NCI-H2196 treated with DMSO at 0.1 percent for 48 hours (cell line): ENCODE results near the gene SST.
A peak's percentile ranks its signal among the peaks of the same experiment; 100 is the strongest.
"Not testable (repeated sequence)": the region's sequence is repeated elsewhere in the genome, so short reads cannot be mapped to it uniquely, and the experiment has no call there.

Experiments
- DNase-seq: peaks from one replicate; lab custom pipeline; 2025; ENCODE audit not compliant: unreplicated experiment; lab: John Stamatoyannopoulos, UW

The SST gene

DNA sequence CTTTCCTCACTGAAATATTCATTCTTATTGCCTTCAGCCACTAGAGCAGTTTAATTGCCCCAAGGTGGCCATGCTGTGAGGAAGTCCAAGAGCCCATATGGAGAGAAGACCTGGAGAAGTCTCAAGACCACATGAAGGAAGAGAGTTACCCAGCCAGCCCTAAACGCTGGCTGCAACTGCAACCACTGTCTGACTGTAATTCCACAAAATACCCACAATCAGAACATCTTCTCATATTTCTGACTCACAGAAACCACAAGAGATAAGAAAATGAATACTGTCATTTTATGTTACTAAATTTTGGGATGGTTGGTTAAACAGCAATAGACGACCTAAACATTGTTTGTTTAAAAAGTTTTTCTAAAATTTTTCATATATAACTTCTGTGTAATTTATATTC lies 14.7 kb upstream of the SST start:
- no peak for DNase-seq

- DNase-seq, result no peak
These were observed 14.2 kb upstream of the SST start for GRCh38 chr3:187684444-187684843.

GRCh38 chr3:187681756-187682155 lies 11.6 kb upstream of the SST start:
- not testable (repeated sequence) for DNase-seq

DNA sequence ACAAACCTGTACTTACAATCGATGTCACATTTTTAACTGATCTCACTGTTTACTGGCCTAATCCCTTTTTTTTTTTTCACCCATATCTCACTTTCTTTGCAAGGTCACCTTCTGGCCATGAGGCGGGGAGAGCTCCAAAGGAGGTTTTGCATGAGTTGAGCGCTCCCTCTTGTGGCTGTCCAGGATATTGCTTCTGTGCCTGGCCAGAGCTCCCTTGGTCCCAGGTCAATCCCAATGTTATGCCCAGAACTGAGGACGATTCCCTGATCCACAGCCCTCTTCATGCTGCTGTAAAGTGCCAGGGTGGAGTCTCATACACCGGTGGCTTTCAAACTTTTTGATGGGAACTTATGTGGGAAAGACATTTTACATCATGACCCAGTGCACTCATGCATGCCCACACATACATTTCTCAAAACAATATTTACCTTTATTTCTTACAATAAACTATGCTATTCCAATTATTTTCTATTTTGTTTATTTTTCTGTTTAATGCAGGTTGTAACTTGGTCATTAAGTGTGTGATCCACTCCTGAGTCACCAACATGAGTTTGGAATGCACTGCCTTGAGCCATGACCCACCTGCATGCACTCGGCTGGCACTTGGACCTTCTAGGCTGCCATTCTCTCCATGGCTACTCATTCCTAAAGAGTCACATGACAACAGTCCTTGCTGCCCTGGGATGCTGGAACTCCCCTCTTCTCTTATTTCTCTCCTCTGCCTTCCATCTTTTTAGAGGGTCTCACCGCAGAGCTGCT lies 9.6 kb upstream of the SST start:
- peak; percentile 81 for DNase-seq

DNA sequence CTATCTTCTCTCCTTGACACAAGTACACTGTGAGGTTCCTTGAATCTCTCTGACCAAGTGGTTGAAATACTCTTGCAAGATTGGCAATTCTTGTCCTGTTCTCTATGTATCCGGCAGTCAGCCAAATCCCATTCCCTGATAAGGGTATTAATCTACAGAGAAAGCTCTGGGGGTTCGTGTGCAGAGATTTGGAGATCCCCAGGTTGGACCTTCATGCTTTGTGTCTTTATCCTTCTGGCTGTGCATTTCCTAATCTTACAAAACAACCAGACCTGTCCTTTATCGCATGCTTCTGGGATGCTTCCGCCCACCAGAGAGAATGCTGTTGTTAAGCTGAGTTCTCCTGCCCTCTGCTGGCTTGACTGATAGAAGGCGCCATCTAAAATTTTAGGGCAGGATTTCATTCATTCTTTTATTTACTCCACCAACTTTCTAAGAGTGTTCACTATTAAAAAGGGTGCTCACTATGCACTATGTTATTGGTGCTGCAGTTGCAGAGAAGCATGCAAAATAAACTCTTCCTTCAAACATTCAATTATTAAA lies 8.6 kb upstream of the SST start:
- peak; percentile 62 for DNase-seq

- no peak for DNase-seq
These were observed 7.4 kb upstream of the SST start for GRCh38 chr3:187677604-187678003.

GRCh38 chr3:187673012-187673411 lies 2.8 kb upstream of the SST start:
- no peak for DNase-seq

- DNase-seq, result no peak
These were observed 2.7 kb downstream of the SST start for GRCh38 chr3:187667526-187667925.

- DNase-seq, result no peak
These were observed 4.3 kb downstream of the SST start for GRCh38 chr3:187665764-187666402.

GRCh38 chr3:187665010-187665409 lies 5.2 kb downstream of the SST start:
- DNase-seq, result no peak

DNA sequence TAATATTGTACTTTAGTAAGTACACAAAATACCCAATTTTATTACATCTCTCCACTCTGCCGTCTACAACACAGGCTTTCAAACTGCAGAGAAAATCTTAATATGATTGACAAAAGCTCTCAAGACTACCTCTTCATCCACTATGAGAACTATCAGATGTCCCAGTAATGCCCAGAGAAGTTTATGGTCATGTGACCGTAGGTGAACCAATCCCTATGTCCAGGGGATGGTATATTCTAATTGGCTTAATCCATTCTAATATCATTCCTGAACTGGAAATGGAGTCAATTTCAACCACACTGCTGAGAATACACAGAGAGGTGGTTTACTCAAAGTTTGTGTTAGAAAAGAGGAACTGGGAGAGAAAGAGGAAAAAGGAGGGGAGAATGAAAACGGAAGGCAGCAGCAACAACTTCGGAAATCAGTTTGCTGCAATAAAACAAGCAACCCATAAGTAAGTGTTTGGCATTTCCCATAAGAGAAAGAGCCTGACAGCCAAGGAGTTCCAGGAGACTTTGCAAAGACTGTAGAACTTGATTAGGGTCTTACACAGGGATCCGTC lies 7.3 kb downstream of the SST start:
- DNase-seq, result no peak

DNA sequence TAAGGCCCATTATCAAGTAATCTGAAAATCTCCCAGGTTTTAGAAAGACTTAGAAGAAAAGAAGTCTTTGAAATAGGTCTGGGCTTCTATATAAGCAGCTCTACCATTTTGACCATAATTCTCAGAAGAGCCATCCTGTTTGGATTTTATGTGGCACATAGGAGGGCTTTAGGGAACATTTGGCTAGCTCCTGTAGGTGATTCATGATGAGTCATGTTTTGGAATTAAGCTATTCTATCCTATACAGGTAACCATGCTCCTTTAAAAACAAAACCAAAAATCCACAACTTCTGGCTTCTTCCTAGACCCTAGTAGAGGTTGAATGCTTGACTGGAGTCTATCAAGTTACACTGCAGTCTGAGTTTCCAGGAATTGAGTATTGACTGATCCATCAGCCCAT lies 8.9 kb downstream of the SST start:
- no peak for DNase-seq

DNA sequence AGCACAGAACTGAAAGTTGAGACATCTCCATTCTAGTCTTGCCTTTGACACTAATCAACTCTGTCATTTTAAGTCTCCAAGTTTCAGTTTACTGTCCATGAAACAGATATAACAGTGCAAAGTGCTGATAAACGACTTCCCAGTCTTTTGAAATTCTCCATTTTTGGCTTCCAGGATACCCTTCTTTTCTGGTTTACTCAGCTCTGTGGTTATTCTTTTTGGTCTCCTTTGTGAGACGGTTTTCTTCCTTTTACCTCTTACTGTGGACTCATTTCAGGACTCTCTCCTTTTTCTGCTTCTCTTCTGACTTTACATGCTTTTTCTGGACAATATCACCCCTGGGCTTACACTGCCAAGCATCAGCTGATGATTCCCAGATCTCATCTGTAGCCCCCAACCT lies 18.9 kb downstream of the SST start:
- no peak for DNase-seq

DNA sequence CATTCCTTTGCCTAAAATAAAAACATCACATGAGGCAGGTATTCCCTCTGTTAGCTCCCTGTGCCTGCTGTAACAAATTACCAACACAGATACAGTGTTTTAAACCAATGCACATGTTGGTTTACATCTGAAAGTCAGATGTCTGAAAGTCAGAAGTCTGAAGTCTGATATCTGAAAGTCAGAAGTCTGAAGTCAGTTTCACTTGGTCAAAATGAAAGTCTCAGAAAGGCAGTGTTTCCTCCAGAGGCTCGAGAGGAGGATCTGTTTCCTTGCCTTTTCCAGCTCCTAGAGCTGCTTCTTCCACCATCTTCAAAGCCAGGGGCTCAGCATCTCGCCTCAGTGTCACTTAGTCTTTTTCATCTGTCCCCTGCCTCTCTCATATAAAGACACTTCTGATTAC lies 22.0 kb downstream of the SST start:
- DNase-seq, result no peak

- DNase-seq, result no peak
These were observed 23.1 kb downstream of the SST start for GRCh38 chr3:187646906-187647660.

GRCh38 chr3:187645379-187645778 lies 24.8 kb downstream of the SST start:
- not testable (repeated sequence) for DNase-seq

DNA sequence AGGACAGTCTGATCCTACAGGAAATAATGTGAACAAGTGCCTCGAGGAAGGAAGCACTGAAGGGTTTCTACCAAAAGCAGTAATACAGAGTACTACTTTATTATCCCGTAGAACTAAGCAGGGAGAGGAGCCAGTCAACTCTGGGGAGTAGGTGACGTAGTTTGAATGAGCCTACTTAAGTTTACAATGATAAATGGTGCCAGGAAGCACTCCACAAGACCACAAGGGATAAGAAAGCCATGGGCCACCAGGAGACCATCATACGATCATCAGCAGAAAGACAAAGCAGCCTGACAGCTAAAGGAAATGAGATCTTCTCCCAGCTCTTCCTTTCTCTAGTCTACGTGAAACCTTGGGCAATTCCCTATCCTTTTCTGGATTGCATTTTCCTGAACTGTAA lies 27.3 kb downstream of the SST start:
- no peak for DNase-seq

- DNase-seq, result no peak
These were observed 28.7 kb downstream of the SST start for GRCh38 chr3:187641320-187642016.

DNA sequence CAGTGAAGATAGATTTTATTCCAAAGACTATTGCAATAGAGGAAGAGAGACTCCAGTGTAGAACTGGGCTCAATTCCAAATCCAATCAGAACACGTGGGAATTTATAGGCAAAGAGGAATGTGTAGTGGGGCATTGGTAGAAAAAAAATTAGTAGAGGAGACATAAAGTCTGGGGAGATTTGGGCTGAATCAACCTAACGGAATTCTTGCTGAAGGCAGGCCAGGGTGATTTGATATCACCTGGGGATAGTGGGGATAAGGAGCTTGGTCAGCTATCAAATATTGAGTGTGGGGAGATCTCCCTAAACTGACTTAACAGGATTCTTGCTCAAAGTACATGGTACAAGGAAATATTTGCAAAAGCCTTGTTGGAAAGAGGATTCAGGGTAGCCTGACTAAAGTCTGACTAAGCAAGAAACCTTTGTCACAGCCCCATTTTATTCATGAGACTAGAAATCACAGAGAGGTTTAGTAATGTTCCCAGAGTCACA lies 29.6 kb downstream of the SST start:
- DNase-seq, result no peak

- DNase-seq, result no peak
These were observed 30.1 kb downstream of the SST start for GRCh38 chr3:187639927-187640568.
